Muscle layer of colon (tissue), 2 donors: ENCODE measurements around the gene POR.

ENCODE experiments used
- H3K27ac ChIP-seq: one replicate; pipeline ENCODE4 v1.7.0; 2013; ENCODE audit warnings: low read depth, mild to moderate bottlenecking, low read length, moderate library complexity
- H3K27me3 ChIP-seq, 2 donors: one replicate each; pipeline ENCODE4 v1.7.0; 2013; ENCODE audit warnings: low read length in 2 of 2, mild to moderate bottlenecking in 2 of 2; ENCODE audit not compliant: insufficient read depth in 2 of 2, control insufficient read depth in 1 of 2
- H3K36me3 ChIP-seq: one replicate; pipeline ENCODE4 v1.7.0; 2013; ENCODE audit warnings: mild to moderate bottlenecking, low read length; ENCODE audit not compliant: insufficient read depth
- H3K4me1 ChIP-seq: one replicate; pipeline ENCODE4 v1.7.0; 2013; ENCODE audit warnings: mild to moderate bottlenecking, low read length; ENCODE audit not compliant: insufficient read depth
- H3K4me3 ChIP-seq, 2 donors: one replicate each; pipeline ENCODE4 v1.7.0; 2013; ENCODE audit warnings: low read length in 2 of 2, low read depth in 1 of 2, mild to moderate bottlenecking in 1 of 2, moderate library complexity in 1 of 2
- H3K9ac ChIP-seq: one replicate; pipeline ENCODE4 v1.7.0; 2013; ENCODE audit warnings: low read length
- H3K9me3 ChIP-seq: one replicate; pipeline ENCODE4 v1.7.0; 2013; ENCODE audit warnings: mild to moderate bottlenecking, low read length
- donor health status: abdominal sarcoma.
- donor health status: Adenocarcinoma of cecum.

The POR gene

DNA sequence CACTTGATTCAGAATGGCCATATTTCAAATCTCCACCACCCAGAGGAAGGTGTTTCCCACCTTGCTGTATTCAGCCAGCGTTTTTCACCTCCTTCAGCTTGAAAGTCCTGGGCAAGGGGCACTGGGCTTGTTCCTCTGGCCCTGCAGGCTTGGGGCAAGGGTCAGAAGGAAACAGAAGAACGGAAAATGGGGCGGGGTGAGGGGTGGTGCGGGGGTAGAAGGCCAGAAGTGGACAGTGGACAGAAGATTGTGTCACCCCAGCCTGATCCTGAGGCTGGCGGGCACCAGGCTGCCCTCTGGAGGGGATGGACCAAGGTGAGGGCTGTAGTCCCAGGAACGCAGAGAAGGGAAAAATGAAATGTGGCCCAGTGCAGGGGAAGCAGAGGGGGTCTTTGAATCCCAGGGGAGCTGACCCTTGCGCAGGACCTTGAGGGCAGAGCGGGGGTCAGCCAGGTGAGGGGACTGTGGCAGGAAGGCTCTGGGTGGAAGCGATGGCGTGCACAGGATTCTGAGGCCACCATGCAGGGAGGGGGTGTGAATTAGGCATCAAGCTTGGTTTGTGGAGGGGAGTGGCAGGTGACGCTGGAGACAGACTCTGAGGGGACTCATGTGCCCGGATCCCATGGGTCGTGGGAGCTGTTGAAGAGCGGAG is 56.5 kb downstream of the POR start:
- no peak overlapping the region for H3K27ac ChIP-seq

DNA sequence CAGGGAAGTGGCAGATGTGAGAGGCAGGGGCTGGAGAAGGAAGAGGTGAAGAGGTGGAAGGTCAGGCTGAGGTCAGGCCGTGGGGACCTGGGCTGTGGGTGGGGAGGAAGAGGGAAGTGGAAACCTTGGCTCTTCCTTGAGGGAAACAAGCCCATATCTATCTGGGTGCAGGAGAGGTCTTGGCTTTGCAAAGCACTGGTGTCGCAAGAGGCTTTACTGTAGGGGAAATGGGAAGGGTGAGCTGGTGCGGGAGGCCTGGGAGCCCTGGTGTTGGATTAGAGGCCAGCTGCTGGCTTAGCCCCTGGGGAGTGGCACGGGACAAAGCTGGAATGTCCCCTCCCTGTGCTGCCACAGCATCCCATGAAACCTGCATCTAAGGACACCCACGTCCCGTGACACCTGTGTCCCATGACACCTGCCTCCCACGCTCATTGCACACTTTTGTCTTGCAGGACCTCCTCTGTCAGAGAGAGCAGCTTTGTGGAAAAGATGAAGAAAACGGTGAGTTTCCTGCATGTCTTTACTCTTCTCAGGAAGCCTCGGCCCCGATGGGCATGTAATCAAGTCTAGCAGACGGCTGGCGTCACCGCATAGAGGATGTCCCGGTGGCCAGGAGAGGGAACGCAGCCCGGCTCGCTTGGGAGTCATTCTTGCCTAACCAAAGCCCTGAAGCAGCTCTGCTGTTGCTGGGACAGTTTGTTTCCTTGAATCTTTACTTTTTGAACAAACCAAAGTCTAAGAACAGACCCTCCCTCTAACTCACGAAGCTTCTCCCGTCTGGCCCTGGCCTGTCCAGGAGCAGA is 57.2 kb downstream of the POR start:
- Histone ChIP-seq H3K9me3 (no peaks in the 10 kb centered on the region), H3K4me3 (no peak overlapping the region), H3K9ac (no peak overlapping the region), H3K36me3 (no peaks in the 10 kb centered on the region), H3K27me3 (no peaks in the 10 kb centered on the region), H3K4me1 (peaks cover 30% of the 10 kb centered on the region), H3K27ac (no peak overlapping the region)

More for the DNA sequence above, 56.5 kb downstream of the POR start:
- Histone ChIP-seq H3K4me1 (peaks cover 36% of the 10 kb centered on the region), H3K4me3 (no peak overlapping the region), H3K27me3 (no peaks in the 10 kb centered on the region), H3K9ac (no peak overlapping the region), H3K36me3 (no peaks in the 10 kb centered on the region), H3K9me3 (no peaks in the 10 kb centered on the region)

DNA sequence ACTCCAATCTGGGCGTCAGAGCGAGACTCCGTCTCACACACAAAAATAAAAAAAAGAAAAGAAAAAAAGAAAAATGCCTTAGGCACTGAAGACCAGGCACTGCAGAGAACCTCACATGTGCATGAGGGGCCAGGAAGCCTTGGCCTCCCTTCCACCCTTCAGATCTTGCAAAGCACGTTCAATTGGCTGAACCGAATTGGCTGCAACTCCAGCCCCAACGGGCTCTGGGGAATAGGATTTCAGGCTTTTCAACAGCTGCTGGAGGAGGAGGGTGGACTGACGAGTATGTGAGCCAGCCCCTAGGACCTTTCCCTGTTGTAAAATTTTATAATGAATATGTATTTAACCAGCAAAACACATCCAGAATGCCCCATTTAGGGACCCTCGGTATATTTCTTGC is 62.8 kb downstream of the POR start:
- no peak overlapping the region for H3K9ac ChIP-seq
- H3K27me3 ChIP-seq: no peaks in the 10 kb centered on the region
- H3K36me3 ChIP-seq: peaks cover 24% of the 10 kb centered on the region
- no peaks in the 10 kb centered on the region for H3K4me1 ChIP-seq
- no peak overlapping the region for H3K4me3 ChIP-seq
- no peaks in the 10 kb centered on the region for H3K9me3 ChIP-seq
- H3K27ac ChIP-seq: no peak overlapping the region

DNA sequence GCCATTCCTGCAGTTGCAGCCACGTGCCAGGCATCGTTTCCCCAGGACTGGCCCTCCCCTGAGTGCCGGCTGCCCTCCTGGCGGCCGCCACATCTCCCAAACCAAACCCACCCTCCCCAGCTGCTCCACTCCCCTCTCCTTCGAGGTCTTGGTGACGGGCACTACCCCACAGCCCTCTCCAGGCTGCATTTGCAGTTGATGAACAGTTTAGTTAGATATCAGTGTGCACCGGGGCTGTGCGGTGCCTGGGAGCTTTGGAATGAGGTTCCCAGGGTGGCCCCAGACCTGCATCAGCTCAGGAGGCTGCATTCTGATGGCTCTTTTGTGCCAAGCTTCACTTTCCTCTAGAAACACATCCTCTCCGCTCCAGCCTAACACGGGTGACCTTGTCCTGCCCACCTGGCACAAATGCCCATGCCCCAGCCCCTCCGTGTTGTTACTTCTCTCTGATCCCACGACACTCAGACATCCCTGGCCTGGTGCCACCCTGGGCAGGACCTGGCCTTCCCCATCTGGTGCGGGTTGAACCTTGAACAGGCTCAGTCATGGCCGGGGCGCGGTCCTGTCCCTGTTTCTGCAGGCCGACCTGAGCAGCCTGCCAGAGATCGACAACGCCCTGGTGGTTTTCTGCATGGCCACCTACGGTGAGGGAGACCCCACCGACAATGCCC is 64.9 kb downstream of the POR start:
- Histone ChIP-seq H3K9ac (no peak overlapping the region), H3K36me3 (peaks cover 34% of the 10 kb centered on the region), H3K27ac (no peak overlapping the region), H3K27me3 (no peaks in the 10 kb centered on the region), H3K4me3 (no peak overlapping the region), H3K4me1 (no peaks in the 10 kb centered on the region), H3K9me3 (no peaks in the 10 kb centered on the region)

DNA sequence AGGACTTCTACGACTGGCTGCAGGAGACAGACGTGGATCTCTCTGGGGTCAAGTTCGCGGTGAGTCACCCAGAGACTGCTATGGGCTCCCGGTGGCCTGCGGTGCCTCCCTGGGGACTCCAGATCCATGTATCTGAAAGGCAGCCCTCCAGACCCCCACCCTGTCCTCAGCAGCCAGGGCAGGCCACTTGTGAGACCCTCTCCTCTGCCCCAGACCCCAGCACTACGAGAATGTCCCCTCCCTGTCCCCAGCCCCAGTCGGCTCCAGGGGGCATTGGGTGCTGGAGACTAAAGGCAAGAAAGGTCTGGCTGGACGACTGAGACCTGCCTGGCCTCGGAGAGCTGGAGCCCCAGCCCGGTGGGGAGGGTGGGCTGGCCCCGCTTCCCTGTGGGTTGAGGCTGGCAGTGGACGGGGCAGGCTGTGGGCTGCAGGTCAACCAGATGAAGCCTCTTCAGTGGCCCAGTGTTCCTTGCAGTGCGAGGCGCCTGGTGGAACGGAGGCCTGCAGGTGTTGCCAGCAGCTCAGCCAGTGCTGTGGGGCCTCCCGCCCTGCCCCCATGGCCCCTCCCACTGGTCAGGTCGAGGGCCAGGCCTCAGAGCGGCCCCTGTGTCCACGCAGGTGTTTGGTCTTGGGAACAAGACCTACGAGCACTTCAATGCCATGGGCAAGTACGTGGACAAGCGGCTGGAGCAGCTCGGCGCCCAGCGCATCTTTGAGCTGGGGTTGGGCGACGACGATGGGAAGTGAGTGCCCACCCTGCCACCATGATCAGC is 65.7 kb downstream of the POR start:
- H3K9ac ChIP-seq: no peak overlapping the region
- H3K4me1 ChIP-seq: no peaks in the 10 kb centered on the region
- no peaks in the 10 kb centered on the region for H3K9me3 ChIP-seq
- H3K27me3 ChIP-seq: no peaks in the 10 kb centered on the region
- peaks cover 36% of the 10 kb centered on the region for H3K36me3 ChIP-seq
- no peak overlapping the region for H3K4me3 ChIP-seq
- H3K27ac ChIP-seq: no peak overlapping the region

DNA sequence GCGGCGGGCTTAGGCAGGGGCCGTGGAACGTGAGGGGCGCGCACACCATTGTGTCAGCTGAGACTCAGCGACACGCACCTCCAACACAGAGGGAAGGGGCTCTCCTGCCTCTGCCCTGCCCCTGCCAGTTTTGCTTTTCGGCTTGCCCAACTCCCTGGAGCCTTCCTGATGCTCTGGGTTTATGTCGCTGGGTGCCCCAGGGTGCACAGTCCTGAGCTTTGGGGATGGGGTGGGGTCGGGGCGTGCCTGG is 66.2 kb downstream of the POR start:
- Histone ChIP-seq H3K4me1 (no peaks in the 10 kb centered on the region), H3K36me3 (peaks cover 41% of the 10 kb centered on the region), H3K9me3 (no peaks in the 10 kb centered on the region), H3K4me3 (no peak overlapping the region), H3K27ac (no peak overlapping the region), H3K27me3 (no peaks in the 10 kb centered on the region), H3K9ac (no peak overlapping the region)

DNA sequence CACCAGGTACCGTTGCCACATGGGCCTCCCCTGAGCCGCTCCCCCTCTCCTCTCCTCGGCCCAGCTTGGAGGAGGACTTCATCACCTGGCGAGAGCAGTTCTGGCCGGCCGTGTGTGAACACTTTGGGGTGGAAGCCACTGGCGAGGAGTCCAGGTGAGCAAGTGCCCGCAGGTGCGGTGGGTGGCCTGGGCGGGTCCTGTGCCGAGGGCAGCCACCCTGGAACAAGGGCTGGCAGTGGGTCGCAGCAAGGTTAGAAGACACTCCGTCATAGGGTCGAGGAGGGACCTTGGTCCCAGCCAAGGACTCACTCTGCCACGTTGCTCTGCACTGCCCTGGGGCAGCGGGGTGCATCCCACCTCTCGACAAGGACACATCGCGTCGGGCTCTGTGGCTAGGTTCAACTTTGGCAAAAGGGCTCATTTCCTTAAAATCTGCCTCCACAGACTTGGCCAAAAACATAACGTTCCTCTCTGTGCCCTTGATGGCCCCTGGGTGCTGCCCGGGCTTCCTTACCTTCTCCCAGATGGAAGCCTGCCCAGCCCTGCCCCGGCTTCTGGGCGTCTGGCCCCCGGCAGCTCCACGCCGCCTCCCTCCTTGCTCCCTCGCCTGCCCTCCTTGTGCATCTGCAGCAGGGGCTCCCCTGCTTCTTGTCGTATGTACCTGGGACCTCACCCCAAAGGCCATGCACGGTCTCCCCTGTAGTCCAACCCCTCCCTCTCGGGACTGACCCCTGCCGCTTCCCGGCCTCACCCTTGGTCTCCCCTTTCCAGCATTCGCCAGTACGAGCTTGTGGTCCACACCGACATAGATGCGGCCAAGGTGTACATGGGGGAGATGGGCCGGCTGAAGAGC is 66.7 kb downstream of the POR start:
- Histone ChIP-seq H3K27ac (no peak overlapping the region), H3K4me1 (no peaks in the 10 kb centered on the region), H3K27me3 (no peaks in the 10 kb centered on the region), H3K9me3 (no peaks in the 10 kb centered on the region), H3K9ac (no peak overlapping the region), H3K4me3 (no peak overlapping the region), H3K36me3 (peaks cover 47% of the 10 kb centered on the region)

DNA sequence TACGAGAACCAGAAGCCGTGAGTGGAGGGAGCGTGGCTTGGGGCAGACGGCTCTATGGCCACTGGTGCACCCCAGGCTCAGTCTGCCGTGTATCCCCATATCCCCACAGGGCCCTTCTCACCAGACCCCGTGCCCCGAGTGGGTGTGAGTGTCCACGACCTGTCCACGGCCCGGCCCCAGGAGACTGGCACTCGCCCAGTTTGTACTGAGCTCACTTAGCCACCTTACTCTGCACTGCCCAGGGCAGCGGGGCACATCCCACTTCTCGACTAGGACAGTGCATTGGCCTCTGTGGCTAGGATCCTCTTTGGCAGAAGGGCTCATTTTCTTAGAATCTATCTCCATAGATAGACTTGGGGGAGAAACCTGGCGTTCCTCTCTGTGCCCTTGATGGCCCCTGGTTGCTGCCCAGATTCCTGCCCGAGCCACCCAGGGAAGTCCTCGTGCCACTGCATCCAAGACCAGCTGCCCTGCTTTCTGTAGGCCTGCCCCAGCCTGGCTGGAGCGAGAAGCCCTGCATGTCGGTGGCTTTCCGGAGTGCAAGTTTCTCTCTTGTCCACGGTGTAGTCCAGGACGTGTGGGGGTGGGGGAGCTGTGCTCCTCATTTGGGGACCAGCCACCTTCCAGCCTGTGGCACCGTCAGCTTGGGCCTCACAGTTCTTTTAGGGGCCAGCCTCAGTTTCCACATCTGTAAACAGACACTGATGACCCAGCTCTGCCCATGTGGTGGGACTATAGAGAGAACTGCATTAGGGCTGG is 67.5 kb downstream of the POR start:
- Histone ChIP-seq H3K9me3 (no peaks in the 10 kb centered on the region), H3K27ac (no peak overlapping the region), H3K36me3 (peaks cover 47% of the 10 kb centered on the region), H3K9ac (no peak overlapping the region), H3K4me3 (no peak overlapping the region), H3K27me3 (no peaks in the 10 kb centered on the region), H3K4me1 (no peaks in the 10 kb centered on the region)

DNA sequence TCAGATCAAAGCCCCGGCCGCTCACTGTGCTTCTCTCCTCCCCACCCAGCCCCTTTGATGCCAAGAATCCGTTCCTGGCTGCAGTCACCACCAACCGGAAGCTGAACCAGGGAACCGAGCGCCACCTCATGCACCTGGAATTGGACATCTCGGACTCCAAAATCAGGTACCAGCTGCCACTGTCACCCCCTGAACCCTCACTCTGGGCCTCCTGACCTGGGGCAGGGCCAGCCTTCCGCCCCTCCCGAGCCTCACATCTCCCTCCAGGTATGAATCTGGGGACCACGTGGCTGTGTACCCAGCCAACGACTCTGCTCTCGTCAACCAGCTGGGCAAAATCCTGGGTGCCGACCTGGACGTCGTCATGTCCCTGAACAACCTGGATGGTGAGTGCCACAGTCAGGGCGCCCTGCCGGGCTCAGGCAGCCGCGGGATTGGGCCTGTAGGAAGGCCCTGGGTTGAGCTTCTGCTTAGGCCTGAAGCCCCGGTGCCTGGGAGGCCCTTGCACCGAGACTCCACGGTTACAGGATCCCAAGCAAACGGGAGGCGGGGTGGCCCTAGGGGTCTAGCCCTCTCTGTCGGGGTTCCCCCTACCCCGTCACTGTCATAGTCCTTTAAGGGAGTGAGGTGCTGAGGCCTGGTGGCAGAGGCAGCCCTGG is 68.6 kb downstream of the POR start:
- H3K9ac ChIP-seq: no peak overlapping the region
- H3K36me3 ChIP-seq: peaks cover 47% of the 10 kb centered on the region
- no peaks in the 10 kb centered on the region for H3K27me3 ChIP-seq
- H3K4me3 ChIP-seq: no peak overlapping the region
- H3K4me1 ChIP-seq: no peaks in the 10 kb centered on the region
- no peaks in the 10 kb centered on the region for H3K9me3 ChIP-seq
- H3K27ac ChIP-seq: no peak overlapping the region
